ENCODE results near the gene MCCD1. TPM values are rescaled to one million over a fixed set of nuclear protein-coding genes. Genes with fewer than 3 reads are reported as not detected.

MCCD1 gene
- total and polyA plus RNA-seq, 2 of the 13 experiments (the other 11 are each of a cell fraction or from before 2014, with no cell fraction given), result 0.15 TPM; not detected in 1

GRCh38 chr6:31541658-31542521 is 13.1 kb downstream of the MCCD1 start, which contains the start of gene DDX39B (continued):
- TF ChIP-seq ZBTB26 (CRISPR knock-in tag; IDR thresholded peaks at IDR 0.05; ENCODE audit: borderline replicate concordance) (peak; percentile 85; the same call in 1 of the 2 replicates), NFE2L2 (IDR thresholded peaks at IDR 0.05; ENCODE audit: low read length) (no peak), TRIM24 (CRISPR knock-in tag; IDR thresholded peaks at IDR 0.05) (no peak), MYPOP (CRISPR knock-in tag; IDR thresholded peaks at IDR 0.05) (peak; percentile 91), ZNF432 (CRISPR knock-in tag; IDR thresholded peaks at IDR 0.05; ENCODE audit: borderline replicate concordance) (no peak), ZNF503 (CRISPR knock-in tag; IDR thresholded peaks at IDR 0.05) (peak; percentile 86), GABPB1 (CRISPR knock-in tag; IDR thresholded peaks at IDR 0.05) (peak; percentile 98), ZFP36L2 (CRISPR knock-in tag; IDR thresholded peaks at IDR 0.05) (no peak), SRSF1 (optimal IDR thresholded peaks at IDR 0.05; ENCODE audit: low read depth, low read length) (peak; percentile 89), ZNF878 (CRISPR knock-in tag; IDR thresholded peaks at IDR 0.05) (peak; percentile 97), HMGA1 (CRISPR knock-in tag; conservative IDR thresholded peaks at IDR 0.05) (no peak), NCOR1 (IDR thresholded peaks at IDR 0.05; ENCODE audit: borderline replicate concordance, low read length) (peak; percentile 81; the same call in 1 of the 2 replicates), ZNF766 (CRISPR knock-in tag; IDR thresholded peaks at IDR 0.05; ENCODE audit: borderline replicate concordance) (peak; percentile 81), SPEN (CRISPR knock-in tag; IDR thresholded peaks at IDR 0.05; ENCODE audit: low read depth) (peak; percentile 100), GRHL1 (CRISPR knock-in tag; conservative IDR thresholded peaks at IDR 0.05) (no peak), ZBTB7B (CRISPR knock-in tag; IDR thresholded peaks at IDR 0.05) (no peak; the same call in 1 of the 2 replicates), ZNF550 (CRISPR knock-in tag; IDR thresholded peaks at IDR 0.05; ENCODE audit: borderline replicate concordance) (no peak), ZNF138 (CRISPR knock-in tag; IDR thresholded peaks at IDR 0.05; ENCODE audit: low read depth) (peak; percentile 16; the same call in 1 of the 2 replicates), ZNF33B (CRISPR knock-in tag; IDR thresholded peaks at IDR 0.05) (0 out of 2 replicates have a peak, but pooled peaks have one; percentile 47), ZNF510 (CRISPR knock-in tag; IDR thresholded peaks at IDR 0.05; ENCODE audit: low read depth) (peak; percentile 40; the same call in 1 of the 2 replicates)
- TF ChIP-seq, protein P1, sequence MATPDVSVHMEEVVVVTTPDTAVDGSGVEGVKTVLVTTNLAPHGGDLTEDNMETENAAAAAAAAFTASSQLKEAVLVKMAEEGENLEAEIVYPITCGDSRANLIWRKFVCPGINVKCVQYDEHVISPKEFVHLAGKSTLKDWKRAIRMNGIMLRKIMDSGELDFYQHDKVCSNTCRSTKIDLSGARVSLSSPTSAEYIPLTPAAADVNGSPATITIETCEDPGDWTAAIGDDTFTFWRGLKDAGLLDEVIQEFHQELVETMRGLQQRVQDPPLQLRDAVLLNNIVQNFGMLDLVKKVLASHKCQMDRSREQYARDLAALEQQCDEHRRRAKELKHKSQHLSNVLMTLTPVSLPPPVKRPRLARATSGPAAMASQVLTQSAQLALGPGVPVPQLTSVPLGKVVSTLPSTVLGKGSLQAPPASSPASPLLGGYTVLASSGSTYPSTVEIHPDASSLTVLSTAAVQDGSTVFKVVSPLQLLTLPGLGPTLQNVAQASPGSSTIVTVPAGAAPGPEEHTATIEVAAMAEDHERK (CRISPR knock-in tag; IDR thresholded peaks at IDR 0.05; ENCODE audit: low read depth), result peak; percentile 18; the same call in 1 of the 2 replicates

All from HepG2 (cell line).